ENCODE measurements around the gene CPPED1.

- TF ChIP-seq ZNF114 (CRISPR knock-in tag; IDR thresholded peaks at IDR 0.05) (no peak), CTCF (conservative IDR thresholded peaks at IDR 0.05; ENCODE audit: low read depth in 2 of 2) (no peak), JUNB (IDR thresholded peaks at IDR 0.05; ENCODE audit: unreplicated experiment) (no peak), EZH2 (IDR thresholded peaks at IDR 0.05; ENCODE audit: low read depth, unreplicated experiment) (no peak), REST (IDR thresholded peaks at IDR 0.05; ENCODE audit: unreplicated experiment) (no peak), POLR2AphosphoS5 (IDR thresholded peaks at IDR 0.05; ENCODE audit: low read depth) (no peak), EZH2phosphoT487 (IDR thresholded peaks at IDR 0.05; ENCODE audit: unreplicated experiment) (no peak), CREB1 (CRISPR knock-in tag; IDR thresholded peaks at IDR 0.05; ENCODE audit: low read depth) (no peak), ETS1 (IDR thresholded peaks at IDR 0.05) (no peak), ZNF331 (CRISPR knock-in tag; IDR thresholded peaks at IDR 0.05; ENCODE audit: low read depth) (no peak), STAT1 (IDR thresholded peaks at IDR 0.05; ENCODE audit: unreplicated experiment) (no peak), NANOG (IDR thresholded peaks at IDR 0.05; ENCODE audit: borderline replicate concordance) (no peak), ZNF462 (CRISPR knock-in tag; IDR thresholded peaks at IDR 0.05) (no peak)
Measured at GRCh38 chr16:12791340-12791739, 12.3 kb downstream of the CPPED1 start.

All from GM23338 (cell line).